DOHH2 (cell line): ENCODE data around the gene EBPL.
A peak's percentile ranks its signal among the peaks of the same experiment; 100 is the strongest.

ENCODE experiments used
- H3F3A ChIP-seq: fragments of 200-600 bp; sonication (generic), shearing (Covaris generic); 2 replicates; pipeline ENCODE4 v1.6.0; 2016; ENCODE audit warnings: antibody characterized with exemption, mild to moderate bottlenecking; ENCODE audit not compliant: control insufficient read depth, insufficient read depth
- H3K27ac ChIP-seq: fragments of 200-600 bp; sonication (generic); 2 replicates; pipeline ENCODE4 v1.5.1; 2014; ENCODE audit warnings: low read depth, mild to moderate bottlenecking, low read length, moderate library complexity
- H3K27me3 ChIP-seq: fragments of 200-600 bp; sonication (generic); 2 replicates; pipeline ENCODE4 v1.6.1; 2014; ENCODE audit warnings: mild to moderate bottlenecking, low read length, mixed read lengths; ENCODE audit not compliant: control insufficient read depth
- H3K36me3 ChIP-seq: fragments of 200-600 bp; sonication (generic); 2 replicates; pipeline ENCODE4 v1.6.1; 2014; ENCODE audit warnings: mild to moderate bottlenecking, low read length, moderate library complexity, mixed read lengths; ENCODE audit not compliant: control insufficient read depth
- H3K4me1 ChIP-seq: fragments of 200-600 bp; sonication (generic); 2 replicates; pipeline ENCODE4 v1.6.1; 2014; ENCODE audit warnings: mild to moderate bottlenecking, low read length, mixed read lengths; ENCODE audit not compliant: control insufficient read depth
- H3K4me2 ChIP-seq: fragments of 200-600 bp; sonication (generic); 2 replicates; pipeline ENCODE4 v1.6.0; 2014; ENCODE audit warnings: mild to moderate bottlenecking, low read length, moderate library complexity
- H3K4me3 ChIP-seq: fragments of 200-600 bp; sonication (generic); 2 replicates; pipeline ENCODE4 v1.5.1; 2014; ENCODE audit warnings: mild to moderate bottlenecking, low read length, mixed read lengths
- H3K79me2 ChIP-seq: fragments of 200-600 bp; sonication (generic); 2 replicates; pipeline ENCODE4 v1.6.1; 2014; ENCODE audit warnings: mild to moderate bottlenecking, low read length, mixed read lengths; ENCODE audit not compliant: control insufficient read depth
- H3K9me2 ChIP-seq: fragments of 200-600 bp; sonication (generic); replicated peaks from 2 replicates; pipeline ENCODE4 v1.6.1; 2014; ENCODE audit warnings: mild to moderate bottlenecking, low read length, mixed read lengths; ENCODE audit not compliant: control insufficient read depth
- H3K9me3 ChIP-seq: fragments of 200-600 bp; sonication (generic); 2 replicates; pipeline ENCODE4 v1.6.1; 2014; ENCODE audit warnings: antibody characterized with exemption, low read length, mixed read lengths; ENCODE audit not compliant: control insufficient read depth, insufficient read depth
- H4K20me1 ChIP-seq: fragments of 200-600 bp; sonication (generic); 2 replicates; pipeline ENCODE4 v1.6.0; 2014; ENCODE audit warnings: low read depth, mild to moderate bottlenecking, antibody characterized with exemption, low read length, moderate library complexity; ENCODE audit not compliant: control insufficient read depth, insufficient read depth
- EZH2phosphoT487 ChIP-seq: fragments of 200-600 bp; sonication (generic); IDR thresholded peaks from 2 replicates; pipeline ENCODE4 v1.6.1; 2017; ENCODE audit warnings: borderline replicate concordance, mild to moderate bottlenecking, antibody characterized with exemption, low read length, moderate library complexity, mixed read lengths
- TF ChIP-seq, protein P1 (sequence below): fragments of 200-600 bp; sonication (generic); IDR thresholded peaks from one replicate; pipeline ENCODE4 v1.5.1; 2014; ENCODE audit warnings: antibody characterized with exemption, mild to moderate bottlenecking, low read depth, low read length; ENCODE audit not compliant: poor library complexity, severe bottlenecking

EBPL gene

DNA sequence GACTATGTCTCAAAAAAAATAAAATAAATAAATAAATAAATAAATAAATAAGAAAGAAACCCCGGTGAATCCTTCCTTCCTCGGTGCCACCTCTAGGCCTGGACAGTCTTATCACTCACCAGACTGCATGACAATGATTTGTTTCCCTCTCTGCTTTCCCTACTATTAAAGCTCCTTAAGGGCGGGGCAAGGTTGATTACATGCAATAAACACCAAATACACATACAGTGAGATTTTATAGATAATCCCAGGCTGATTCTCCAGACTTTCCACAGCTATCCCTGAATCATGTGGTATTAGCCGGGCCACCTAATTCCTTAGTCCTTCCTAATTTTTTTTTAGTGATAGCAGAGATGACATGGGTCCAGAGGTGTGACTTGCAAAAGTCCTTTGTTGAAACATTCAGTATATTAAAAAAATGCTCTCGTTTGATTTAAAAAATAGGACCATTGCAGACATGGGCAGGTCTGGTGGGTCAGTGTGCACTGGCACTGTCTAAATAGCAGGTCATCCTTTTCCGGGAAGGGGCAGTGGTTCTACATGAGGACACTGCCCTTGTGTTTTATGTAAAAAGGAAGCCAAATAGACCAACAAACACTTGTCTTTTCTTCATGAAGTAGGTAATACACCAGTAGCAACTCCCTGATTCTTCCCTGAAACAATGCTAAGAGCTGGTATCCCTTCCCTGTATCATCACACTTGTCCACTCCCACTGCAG, 14.5 kb downstream of the EBPL start:
- TF ChIP-seq EZH2phosphoT487: no peak
- TF ChIP-seq, protein P1, sequence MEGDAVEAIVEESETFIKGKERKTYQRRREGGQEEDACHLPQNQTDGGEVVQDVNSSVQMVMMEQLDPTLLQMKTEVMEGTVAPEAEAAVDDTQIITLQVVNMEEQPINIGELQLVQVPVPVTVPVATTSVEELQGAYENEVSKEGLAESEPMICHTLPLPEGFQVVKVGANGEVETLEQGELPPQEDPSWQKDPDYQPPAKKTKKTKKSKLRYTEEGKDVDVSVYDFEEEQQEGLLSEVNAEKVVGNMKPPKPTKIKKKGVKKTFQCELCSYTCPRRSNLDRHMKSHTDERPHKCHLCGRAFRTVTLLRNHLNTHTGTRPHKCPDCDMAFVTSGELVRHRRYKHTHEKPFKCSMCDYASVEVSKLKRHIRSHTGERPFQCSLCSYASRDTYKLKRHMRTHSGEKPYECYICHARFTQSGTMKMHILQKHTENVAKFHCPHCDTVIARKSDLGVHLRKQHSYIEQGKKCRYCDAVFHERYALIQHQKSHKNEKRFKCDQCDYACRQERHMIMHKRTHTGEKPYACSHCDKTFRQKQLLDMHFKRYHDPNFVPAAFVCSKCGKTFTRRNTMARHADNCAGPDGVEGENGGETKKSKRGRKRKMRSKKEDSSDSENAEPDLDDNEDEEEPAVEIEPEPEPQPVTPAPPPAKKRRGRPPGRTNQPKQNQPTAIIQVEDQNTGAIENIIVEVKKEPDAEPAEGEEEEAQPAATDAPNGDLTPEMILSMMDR: no peak
- Histone ChIP-seq H3K4me1 (peaks cover 24% of the 10 kb centered on the region), H3K79me2 (peaks cover 56% of the 10 kb centered on the region), H3F3A (no peaks in the 10 kb centered on the region), H3K27me3 (no peaks in the 10 kb centered on the region), H3K9me3 (no peaks in the 10 kb centered on the region), H3K9me2 (no peaks in the 10 kb centered on the region), H3K27ac (no peak overlapping the region), H3K4me2 (no peak overlapping the region), H4K20me1 (peaks cover 3% of the 10 kb centered on the region; the same call in 1 of the 2 replicates), H3K36me3 (peaks cover 18% of the 10 kb centered on the region), H3K4me3 (no peak overlapping the region)

- Histone ChIP-seq H3K36me3 (peaks cover 24% of the 10 kb centered on the region), H3K27me3 (no peaks in the 10 kb centered on the region), H3K4me2 (no peak overlapping the region), H3F3A (0 out of 2 replicates have a peak, but pooled peaks cover 4% of the 10 kb centered on the region), H3K27ac (no peak overlapping the region), H3K9me2 (no peaks in the 10 kb centered on the region), H3K4me3 (no peak overlapping the region), H3K79me2 (peaks cover 13% of the 10 kb centered on the region), H3K4me1 (peaks cover 7% of the 10 kb centered on the region), H3K9me3 (no peaks in the 10 kb centered on the region), H4K20me1 (no peaks in the 10 kb centered on the region)
- no peak for TF ChIP-seq EZH2phosphoT487
- TF ChIP-seq, protein P1: no peak
These were observed 20.5 kb downstream of the EBPL start for GRCh38 chr13:49670828-49671227.

- Histone ChIP-seq H3K27ac (no peak overlapping the region), H4K20me1 (no peaks in the 10 kb centered on the region), H3K4me3 (no peak overlapping the region), H3K79me2 (peaks cover 3% of the 10 kb centered on the region), H3K4me1 (no peaks in the 10 kb centered on the region), H3K4me2 (no peak overlapping the region), H3K36me3 (peaks cover 22% of the 10 kb centered on the region), H3K27me3 (no peaks in the 10 kb centered on the region), H3K9me2 (no peaks in the 10 kb centered on the region), H3K9me3 (no peaks in the 10 kb centered on the region), H3F3A (0 out of 2 replicates have a peak, but pooled peaks cover 4% of the 10 kb centered on the region)
- TF ChIP-seq, protein P1: peak; percentile 49
- no peak for TF ChIP-seq EZH2phosphoT487
These were observed 21.5 kb downstream of the EBPL start for GRCh38 chr13:49669735-49670309.
